ENCODE measurements around the gene SZT2.
"Not testable (repeated sequence)": the region's sequence is repeated elsewhere in the genome, so short reads cannot be mapped to it uniquely, and the experiment has no call there.

SZT2 gene

GRCh38 chr1:43501806-43502205 lies 112.1 kb downstream of the SZT2 start:
- DNase-seq: not testable (repeated sequence)

DNA sequence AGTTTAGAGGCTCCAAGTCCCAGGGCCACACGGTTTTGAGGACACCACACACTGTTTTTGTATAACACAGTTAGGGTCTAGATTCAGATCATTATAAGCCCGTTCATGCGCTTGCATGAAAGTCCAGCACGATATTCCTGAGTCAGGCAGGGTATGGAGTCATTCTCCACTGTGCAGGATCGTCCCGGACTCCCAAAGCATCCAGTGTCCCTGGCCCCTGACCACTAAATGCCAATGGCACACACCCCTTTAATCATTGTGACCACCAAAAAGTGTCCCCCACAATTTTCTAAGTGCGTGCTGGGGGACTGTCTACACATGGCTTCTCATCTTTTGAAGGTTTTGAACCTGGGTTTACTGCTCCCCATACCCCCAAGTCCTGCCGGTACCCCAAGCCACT lies 113.8 kb downstream of the SZT2 start:
- no peak for DNase-seq
